GM19324 (cell line): ENCODE results near the gene ABO.
"Not testable (repeated sequence)": the region's sequence is repeated elsewhere in the genome, so short reads cannot be mapped to it uniquely, and the experiment has no call there.

Experiments used
- ATAC-seq: cut with Tn5 transposase; IDR thresholded peaks from one replicate; pipeline ENCODE4 v1.9.1; 2021; ENCODE audit warnings: mild to moderate bottlenecking, moderate library complexity; ENCODE audit not compliant: unreplicated experiment, low FRiP score

ABO gene

GRCh38 chr9:133268335-133269056, 6.5 kb downstream of the ABO start:
- ATAC-seq = no peak

- ATAC-seq = no peak
These were observed 10.7 kb downstream of the ABO start for GRCh38 chr9:133264235-133264764.

- no peak for ATAC-seq
These were observed 11.4 kb downstream of the ABO start for GRCh38 chr9:133263557-133263956.

- no peak for ATAC-seq
These were observed 12.8 kb downstream of the ABO start for GRCh38 chr9:133262226-133262625.

- no peak for ATAC-seq
These were observed 13.3 kb downstream of the ABO start for GRCh38 chr9:133261753-133262120.

- ATAC-seq = no peak
These were observed 13.8 kb downstream of the ABO start for GRCh38 chr9:133261103-133261752.

GRCh38 chr9:133260334-133261102, 14.5 kb downstream of the ABO start:
- ATAC-seq = no peak

- ATAC-seq = no peak
These were observed 16.7 kb downstream of the ABO start for GRCh38 chr9:133258061-133259015.

- no peak for ATAC-seq
These were observed 17.5 kb downstream of the ABO start for GRCh38 chr9:133257465-133257956.

- ATAC-seq = no peak
These were observed 18.3 kb downstream of the ABO start for GRCh38 chr9:133256686-133257091.

GRCh38 chr9:133256136-133256461, 18.9 kb downstream of the ABO start:
- no peak for ATAC-seq

GRCh38 chr9:133255371-133256135, 19.4 kb downstream of the ABO start:
- ATAC-seq = no peak

GRCh38 chr9:133254471-133254870, 20.5 kb downstream of the ABO start:
- no peak for ATAC-seq

- no peak for ATAC-seq
These were observed 21.7 kb downstream of the ABO start for GRCh38 chr9:133253268-133253667.

- ATAC-seq = no peak
These were observed 22.5 kb downstream of the ABO start for GRCh38 chr9:133252301-133253020.

- no peak for ATAC-seq
These were observed 23.2 kb downstream of the ABO start for GRCh38 chr9:133251773-133252172.

- ATAC-seq = not testable (repeated sequence)
These were observed 23.8 kb downstream of the ABO start for GRCh38 chr9:133251221-133251620.

- no peak for ATAC-seq
These were observed 24.2 kb downstream of the ABO start for GRCh38 chr9:133250741-133251170.

GRCh38 chr9:133249337-133249736, 25.7 kb downstream of the ABO start:
- ATAC-seq = no peak
